Colonic mucosa (tissue), 4 donors: Measurements from ENCODE around the gene ACTN3. TPM values are rescaled to one million over a fixed set of nuclear protein-coding genes. Genes with fewer than 3 reads are reported as not detected.

Experiments
- DNase-seq: peaks from one replicate; pipeline ENCODE4 v3.0.0-alpha.2; 2020
- H3K27ac ChIP-seq: fragments of 200-600 bp; one replicate; pipeline ENCODE4 v1.8.0; 2021
- H3K27me3 ChIP-seq: fragments of 200-600 bp; one replicate; pipeline ENCODE4 v1.8.0; 2021
- H3K36me3 ChIP-seq: fragments of 200-600 bp; one replicate; pipeline ENCODE4 v1.8.0; 2021
- H3K4me1 ChIP-seq: fragments of 200-600 bp; one replicate; pipeline ENCODE4 v1.8.0; 2021; ENCODE audit warnings: mild to moderate bottlenecking
- H3K4me3 ChIP-seq: fragments of 200-600 bp; one replicate; pipeline ENCODE4 v1.8.0; 2021
- H3K9ac ChIP-seq, 2 donors: one replicate each; pipeline ENCODE4 v1.7.0; 2013; ENCODE audit warnings: control low read depth in 2 of 2, low read depth in 2 of 2, low read length in 2 of 2
- H3K9me3 ChIP-seq: fragments of 200-600 bp; one replicate; pipeline ENCODE4 v1.8.0; 2021
- CTCF ChIP-seq: fragments of 200-600 bp; IDR thresholded peaks from one replicate; pipeline ENCODE4 v1.8.0; 2022; ENCODE audit warnings: antibody characterized with exemption, mild to moderate bottlenecking
- intact Hi-C: fragments of 100-400 bp; cut with DNase I; formaldehyde crosslinking; loops from one replicate; pipeline ENCODE4 v1.14.1; 2022
- total RNA-seq, 2 donors: library from RNA; stranded (reverse); fragmentation: NEBNext Ultra II Directional in 1 of 2; extraction: Animal tissue kit (Norgen Biotek cat#: 25700) in 1 of 2; gene quantifications; one replicate each; pipeline ENCODE4 v1.2.1, GENCODE V29; 2021
- donor health status: healthy.
- donor health status: DM: no; HTN: no; CAD: no.
- donor health status: DM: no; HTN: no; CAD: no.

The ACTN3 gene
- total RNA-seq, 2 donors from 2014 or later = 0.11 TPM; not detected in 1

- DNase-seq = no peak
Measured at GRCh38 chr11:66593303-66593635, 46.6 kb downstream of the ACTN3 start.

GRCh38 chr11:66593650-66594049 lies 46.9 kb downstream of the ACTN3 start:
- intact Hi-C loops = loop anchor here (10.0 kb wide), 1 partner anchor 241 kb away; no protein-coding TSS in a partner anchor
- H3K9me3 ChIP-seq = no peaks in the 10 kb centered on the region

More at GRCh38 chr11:66593303-66593635, 46.6 kb downstream of the ACTN3 start:
- TF ChIP-seq CTCF = no peak
- Histone ChIP-seq H3K4me1 (peaks cover 5% of the 10 kb centered on the region), H3K27me3 (no peaks in the 10 kb centered on the region), H3K4me3 (peak overlapping the region; percentile 65), H3K36me3 (no peaks in the 10 kb centered on the region), H3K27ac (peak overlapping the region; percentile 81), H3K9me3 (no peaks in the 10 kb centered on the region), H3K9ac (peak overlapping the region; percentile 85 to 97)
- intact Hi-C loops = loop anchor here (10.0 kb wide), 1 partner anchor 242 kb away; no protein-coding TSS in a partner anchor

GRCh38 chr11:66595245-66595904 lies 48.7 kb downstream of the ACTN3 start:
- Histone ChIP-seq H3K9me3 (no peaks in the 10 kb centered on the region), H3K27ac (no peak overlapping the region), H3K4me3 (no peak overlapping the region), H3K27me3 (no peaks in the 10 kb centered on the region), H3K36me3 (peaks cover 5% of the 10 kb centered on the region), H3K4me1 (peaks cover 5% of the 10 kb centered on the region), H3K9ac (peak overlapping the region; percentile 8 to 19)
- intact Hi-C loops = loop anchor here (10.0 kb wide), 1 partner anchor 239 kb away; no protein-coding TSS in a partner anchor
- DNase-seq = peak; percentile 34
- TF ChIP-seq CTCF = no peak

More at GRCh38 chr11:66593650-66594049, 46.9 kb downstream of the ACTN3 start:
- Histone ChIP-seq H3K4me1 (peaks cover 5% of the 10 kb centered on the region), H3K4me3 (peak overlapping the region; percentile 65), H3K36me3 (no peaks in the 10 kb centered on the region), H3K27me3 (no peaks in the 10 kb centered on the region), H3K9ac (peak overlapping the region; percentile 85 to 97), H3K27ac (no peak overlapping the region)
- peak; percentile 28 for DNase-seq
- TF ChIP-seq CTCF = no peak

- Histone ChIP-seq H3K9ac (no peak overlapping the region), H3K27me3 (no peaks in the 10 kb centered on the region), H3K9me3 (no peaks in the 10 kb centered on the region), H3K4me1 (no peaks in the 10 kb centered on the region), H3K4me3 (no peak overlapping the region), H3K36me3 (peaks cover 5% of the 10 kb centered on the region), H3K27ac (no peak overlapping the region)
- DNase-seq = no peak
- intact Hi-C loops = loop anchor here (10.0 kb wide), 1 partner anchor 236 kb away; no protein-coding TSS in a partner anchor
- TF ChIP-seq CTCF = no peak
Measured at GRCh38 chr11:66598993-66599392, 52.3 kb downstream of the ACTN3 start.

- H3K4me3 ChIP-seq = no peak overlapping the region
- TF ChIP-seq CTCF = no peak
- no peak overlapping the region for H3K9ac ChIP-seq
- no peaks in the 10 kb centered on the region for H3K27me3 ChIP-seq
- no peaks in the 10 kb centered on the region for H3K9me3 ChIP-seq
- H3K4me1 ChIP-seq = no peaks in the 10 kb centered on the region
- H3K27ac ChIP-seq = no peak overlapping the region
- H3K36me3 ChIP-seq = peaks cover 5% of the 10 kb centered on the region
- DNase-seq = no peak
- intact Hi-C loops = no loop called here
Measured at GRCh38 chr11:66600219-66600618, 53.5 kb downstream of the ACTN3 start.
